Liver (tissue), 3 donors: ENCODE data around the gene CDK11B.

Experiments
- CTCF ChIP-seq: fragments of 150-350 bp; IDR thresholded peaks from 2 replicates; pipeline ENCODE4 v1.5.1; 2017; ENCODE audit warnings: improper control_type of control experiment, low read depth, low read length; ENCODE audit not compliant: missing input control
- FOXA1 ChIP-seq: IDR thresholded peaks from 2 replicates; pipeline ENCODE4 v1.6.1; 2016; ENCODE audit warnings: antibody characterized with exemption
- HNF4A ChIP-seq, 2 donors: conservative IDR thresholded peaks; 2 replicates each; pipeline ENCODE4 v1.6.1; 2016; ENCODE audit warnings: antibody characterized with exemption in 2 of 2, mild to moderate bottlenecking in 2 of 2
- JUND ChIP-seq, 2 donors: IDR thresholded peaks; 2 replicates each; pipeline ENCODE4 v1.6.1; 2016; ENCODE audit warnings: antibody characterized with exemption in 2 of 2
- YY1 ChIP-seq: IDR thresholded peaks from 2 replicates; pipeline ENCODE4 v1.6.1; 2016; ENCODE audit warnings: antibody characterized with exemption, mild to moderate bottlenecking
- TF ChIP-seq, protein P1 (sequence below): IDR thresholded peaks from 2 replicates; pipeline ENCODE4 v1.6.1; 2016; ENCODE audit warnings: antibody characterized with exemption
- donor health status: healthy.
- donor health status: healthy.

- TF ChIP-seq JUND (IDR thresholded peaks at IDR 0.05), result no peak
- no peak for TF ChIP-seq CTCF
- TF ChIP-seq, protein P1, sequence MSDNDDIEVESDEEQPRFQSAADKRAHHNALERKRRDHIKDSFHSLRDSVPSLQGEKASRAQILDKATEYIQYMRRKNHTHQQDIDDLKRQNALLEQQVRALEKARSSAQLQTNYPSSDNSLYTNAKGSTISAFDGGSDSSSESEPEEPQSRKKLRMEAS, result no peak
- no peak for TF ChIP-seq HNF4A (conservative IDR thresholded peaks at IDR 0.05)
- no peak for TF ChIP-seq FOXA1
- no peak for TF ChIP-seq YY1
Observed at GRCh38 chr1:1615256-1616044, 43.4 kb downstream of the CDK11B start, which contains the start of gene MIB2.
